ENCODE data around the gene FOXRED1.

Gene FOXRED1

DNA sequence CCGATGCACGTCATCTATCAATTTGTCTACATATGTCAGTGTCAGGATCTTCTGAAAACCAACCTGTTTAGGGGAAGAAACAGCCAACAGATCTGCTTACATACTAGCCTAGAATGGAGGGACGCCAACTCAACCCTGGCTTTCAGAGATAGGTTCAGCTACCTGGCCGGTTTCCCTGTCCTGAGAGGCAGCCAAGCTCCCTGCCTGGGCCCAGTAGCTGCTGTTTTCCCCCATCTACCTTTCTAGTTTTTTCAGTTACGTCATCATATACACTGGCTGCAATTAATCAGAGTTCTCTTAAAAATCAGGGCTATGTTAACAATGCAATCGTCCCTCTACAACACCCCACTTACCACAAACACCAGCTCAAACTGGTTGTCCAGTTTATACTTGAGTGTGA is 1.3 kb upstream of the FOXRED1 start:
- no peak for TF ChIP-seq EGR1 (IDR thresholded peaks at IDR 0.05)

- no peak for TF ChIP-seq EGR1 (IDR thresholded peaks at IDR 0.05)
- no peak for TF ChIP-seq CREB1 (IDR thresholded peaks at IDR 0.05; ENCODE audit: low read depth)
- TF ChIP-seq TAF1 (IDR thresholded peaks at IDR 0.05; ENCODE audit: low read depth): no peak
- TF ChIP-seq TEAD4 (IDR thresholded peaks at IDR 0.05): no peak
- TF ChIP-seq, protein P1, sequence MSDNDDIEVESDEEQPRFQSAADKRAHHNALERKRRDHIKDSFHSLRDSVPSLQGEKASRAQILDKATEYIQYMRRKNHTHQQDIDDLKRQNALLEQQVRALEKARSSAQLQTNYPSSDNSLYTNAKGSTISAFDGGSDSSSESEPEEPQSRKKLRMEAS (IDR thresholded peaks at IDR 0.05): no peak
- no peak for TF ChIP-seq TCF12 (IDR thresholded peaks at IDR 0.05; ENCODE audit: low read depth)
- no peak for TF ChIP-seq RAD21 (IDR thresholded peaks at IDR 0.05; ENCODE audit: low read depth)
- TF ChIP-seq FOXM1 (IDR thresholded peaks at IDR 0.05; ENCODE audit: borderline replicate concordance, low read depth): no peak
- TF ChIP-seq EP300 (IDR thresholded peaks at IDR 0.05; ENCODE audit: borderline replicate concordance): no peak
- no peak for TF ChIP-seq CEBPB (IDR thresholded peaks at IDR 0.05)
- no peak for TF ChIP-seq YY1 (IDR thresholded peaks at IDR 0.05; ENCODE audit: low read depth)
- TF ChIP-seq, protein P2, sequence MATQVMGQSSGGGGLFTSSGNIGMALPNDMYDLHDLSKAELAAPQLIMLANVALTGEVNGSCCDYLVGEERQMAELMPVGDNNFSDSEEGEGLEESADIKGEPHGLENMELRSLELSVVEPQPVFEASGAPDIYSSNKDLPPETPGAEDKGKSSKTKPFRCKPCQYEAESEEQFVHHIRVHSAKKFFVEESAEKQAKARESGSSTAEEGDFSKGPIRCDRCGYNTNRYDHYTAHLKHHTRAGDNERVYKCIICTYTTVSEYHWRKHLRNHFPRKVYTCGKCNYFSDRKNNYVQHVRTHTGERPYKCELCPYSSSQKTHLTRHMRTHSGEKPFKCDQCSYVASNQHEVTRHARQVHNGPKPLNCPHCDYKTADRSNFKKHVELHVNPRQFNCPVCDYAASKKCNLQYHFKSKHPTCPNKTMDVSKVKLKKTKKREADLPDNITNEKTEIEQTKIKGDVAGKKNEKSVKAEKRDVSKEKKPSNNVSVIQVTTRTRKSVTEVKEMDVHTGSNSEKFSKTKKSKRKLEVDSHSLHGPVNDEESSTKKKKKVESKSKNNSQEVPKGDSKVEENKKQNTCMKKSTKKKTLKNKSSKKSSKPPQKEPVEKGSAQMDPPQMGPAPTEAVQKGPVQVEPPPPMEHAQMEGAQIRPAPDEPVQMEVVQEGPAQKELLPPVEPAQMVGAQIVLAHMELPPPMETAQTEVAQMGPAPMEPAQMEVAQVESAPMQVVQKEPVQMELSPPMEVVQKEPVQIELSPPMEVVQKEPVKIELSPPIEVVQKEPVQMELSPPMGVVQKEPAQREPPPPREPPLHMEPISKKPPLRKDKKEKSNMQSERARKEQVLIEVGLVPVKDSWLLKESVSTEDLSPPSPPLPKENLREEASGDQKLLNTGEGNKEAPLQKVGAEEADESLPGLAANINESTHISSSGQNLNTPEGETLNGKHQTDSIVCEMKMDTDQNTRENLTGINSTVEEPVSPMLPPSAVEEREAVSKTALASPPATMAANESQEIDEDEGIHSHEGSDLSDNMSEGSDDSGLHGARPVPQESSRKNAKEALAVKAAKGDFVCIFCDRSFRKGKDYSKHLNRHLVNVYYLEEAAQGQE (IDR thresholded peaks at IDR 0.05; ENCODE audit: low read depth): no peak
- no peak for TF ChIP-seq ZBTB7A (IDR thresholded peaks at IDR 0.05; ENCODE audit: low read depth)
- TF ChIP-seq NFIC (IDR thresholded peaks at IDR 0.05): no peak
Observed at GRCh38 chr11:126268361-126268707, 620 bp upstream of the FOXRED1 start.

DNA sequence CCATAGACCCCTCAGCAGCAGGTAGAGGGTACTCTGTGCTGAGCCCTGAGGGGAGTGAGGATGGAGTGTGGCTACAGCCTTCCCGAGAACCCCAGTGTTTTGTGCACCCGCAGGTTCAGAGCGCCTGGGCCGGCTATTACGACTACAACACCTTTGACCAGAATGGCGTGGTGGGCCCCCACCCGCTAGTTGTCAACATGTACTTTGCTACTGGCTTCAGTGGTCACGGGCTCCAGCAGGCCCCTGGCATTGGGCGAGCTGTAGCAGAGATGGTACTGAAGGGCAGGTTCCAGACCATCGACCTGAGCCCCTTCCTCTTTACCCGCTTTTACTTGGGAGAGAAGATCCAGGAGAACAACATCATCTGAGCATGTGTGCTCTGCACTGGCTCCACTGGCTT is 8.4 kb downstream of the FOXRED1 start:
- no peak for TF ChIP-seq EP300 (IDR thresholded peaks at IDR 0.05; ENCODE audit: borderline replicate concordance)
- TF ChIP-seq RAD21 (IDR thresholded peaks at IDR 0.05; ENCODE audit: low read depth): no peak
- TF ChIP-seq CEBPB (IDR thresholded peaks at IDR 0.05): no peak
- no peak for TF ChIP-seq TCF12 (IDR thresholded peaks at IDR 0.05; ENCODE audit: low read depth)
- TF ChIP-seq, protein P2 (IDR thresholded peaks at IDR 0.05; ENCODE audit: low read depth): no peak

DNA sequence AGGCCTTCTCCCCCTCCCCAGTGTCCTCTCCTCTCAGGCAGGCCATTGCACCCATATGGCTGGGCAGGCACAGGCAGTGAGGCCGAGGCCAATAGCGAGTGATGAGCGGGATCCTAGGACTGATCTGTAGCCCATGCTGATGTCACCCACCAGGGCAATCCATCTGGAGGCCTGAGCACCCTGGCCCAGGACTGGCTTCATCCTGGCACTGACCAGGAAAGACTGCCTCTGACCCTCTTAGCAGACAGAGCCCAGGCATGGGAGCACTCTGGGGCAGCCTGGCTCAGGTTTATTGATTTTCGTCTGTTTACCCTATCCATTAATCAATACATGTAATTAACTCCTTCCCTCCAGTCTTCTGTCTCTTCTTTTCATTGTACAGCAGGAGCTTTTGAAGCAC is 8.8 kb downstream of the FOXRED1 start:
- TF ChIP-seq CREB1 (IDR thresholded peaks at IDR 0.05; ENCODE audit: low read depth): no peak
- TF ChIP-seq, protein P2 (IDR thresholded peaks at IDR 0.05; ENCODE audit: low read depth): no peak
- no peak for TF ChIP-seq FOXM1 (IDR thresholded peaks at IDR 0.05; ENCODE audit: borderline replicate concordance, low read depth)
- no peak for TF ChIP-seq NFIC (IDR thresholded peaks at IDR 0.05)
- no peak for TF ChIP-seq TCF12 (IDR thresholded peaks at IDR 0.05; ENCODE audit: low read depth)
- TF ChIP-seq, protein P3, sequence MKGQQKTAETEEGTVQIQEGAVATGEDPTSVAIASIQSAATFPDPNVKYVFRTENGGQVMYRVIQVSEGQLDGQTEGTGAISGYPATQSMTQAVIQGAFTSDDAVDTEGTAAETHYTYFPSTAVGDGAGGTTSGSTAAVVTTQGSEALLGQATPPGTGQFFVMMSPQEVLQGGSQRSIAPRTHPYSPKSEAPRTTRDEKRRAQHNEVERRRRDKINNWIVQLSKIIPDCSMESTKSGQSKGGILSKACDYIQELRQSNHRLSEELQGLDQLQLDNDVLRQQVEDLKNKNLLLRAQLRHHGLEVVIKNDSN (IDR thresholded peaks at IDR 0.05): no peak
- no peak for TF ChIP-seq CEBPB (IDR thresholded peaks at IDR 0.05)
- TF ChIP-seq ZBTB7A (IDR thresholded peaks at IDR 0.05; ENCODE audit: low read depth): no peak
- no peak for TF ChIP-seq EP300 (IDR thresholded peaks at IDR 0.05; ENCODE audit: borderline replicate concordance)
- TF ChIP-seq TAF1 (IDR thresholded peaks at IDR 0.05; ENCODE audit: low read depth): no peak
- TF ChIP-seq YY1 (IDR thresholded peaks at IDR 0.05; ENCODE audit: low read depth): no peak
- TF ChIP-seq TEAD4 (IDR thresholded peaks at IDR 0.05): no peak
- TF ChIP-seq EGR1 (IDR thresholded peaks at IDR 0.05): no peak
- TF ChIP-seq, protein P1 (IDR thresholded peaks at IDR 0.05): no peak
- TF ChIP-seq RAD21 (IDR thresholded peaks at IDR 0.05; ENCODE audit: low read depth): no peak

DNA sequence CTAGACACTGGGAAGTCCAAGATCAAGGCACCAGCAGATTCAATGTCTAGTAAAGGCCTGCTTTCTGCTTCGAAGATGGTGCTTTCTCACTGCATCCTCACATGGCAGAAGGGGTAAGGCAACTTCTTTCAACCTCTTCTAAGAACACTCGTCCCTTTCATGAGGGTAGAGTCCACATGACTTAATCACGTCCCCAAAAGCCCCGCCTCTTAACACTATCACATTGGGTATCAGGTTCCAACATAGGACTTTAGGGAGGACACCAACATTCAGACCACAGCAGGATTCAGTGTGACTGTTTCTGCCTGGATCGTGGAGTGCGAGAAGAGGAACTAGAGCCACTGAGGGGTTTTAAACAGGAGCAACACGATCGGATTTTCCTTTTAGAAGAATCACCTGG is 10.2 kb downstream of the FOXRED1 start:
- TF ChIP-seq FOXM1 (IDR thresholded peaks at IDR 0.05; ENCODE audit: borderline replicate concordance, low read depth) (no peak), EP300 (IDR thresholded peaks at IDR 0.05; ENCODE audit: borderline replicate concordance) (no peak), TAF1 (IDR thresholded peaks at IDR 0.05; ENCODE audit: low read depth) (no peak), RAD21 (IDR thresholded peaks at IDR 0.05; ENCODE audit: low read depth) (no peak)
- TF ChIP-seq, protein P1 (IDR thresholded peaks at IDR 0.05): no peak

All from Ishikawa (cell line).